ENCODE measurements around the gene AK8. TPM values are rescaled to one million over a fixed set of nuclear protein-coding genes. Genes with fewer than 3 reads are reported as not detected.
A peak's percentile ranks its signal among the peaks of the same experiment; 100 is the strongest.

AK8 gene
- total RNA-seq, 3 donors from 2014 or later (not counting 1 experiment from before 2014, with no cell fraction given) = 0.14 to 0.21 (median 0.18) TPM

- 87% methylated on average over 18 of the region's 18 CpGs for whole genome bisulfite sequencing (ENCODE audit: insufficient coverage)
- TF ChIP-seq CTCF (IDR thresholded peaks at IDR 0.05) = no peak
- Mint-ChIP-seq H3K27me3 (ENCODE audit: low read depth in 2 of 2) (no peaks in the 10 kb centered on the region), H3K4me1 (peaks cover 0 to 4% of the 10 kb centered on the region in 2 donors), H3K27ac (no peak overlapping the region), H3K9me3 (no peaks in the 10 kb centered on the region), H3K4me3 (no peak overlapping the region), H3K36me3 (peaks cover under 1% of the 10 kb centered on the region)
- Histone ChIP-seq H3K4me3 (ENCODE audit: low read length) (no peak overlapping the region), H3K27me3 (ENCODE audit: control insufficient read depth, insufficient read depth, low read length) (no peaks in the 10 kb centered on the region), H3K36me3 (ENCODE audit: control insufficient read depth, insufficient read depth, low read length) (no peaks in the 10 kb centered on the region), H3K4me1 (ENCODE audit: control insufficient read depth, insufficient read depth, low read length) (peaks cover 41% of the 10 kb centered on the region), H3K9me3 (ENCODE audit: control insufficient read depth, insufficient read depth, low read length) (no peaks in the 10 kb centered on the region), H3K27ac (ENCODE audit: low read length) (no peak overlapping the region)
- no peak for DNase-seq
- intact Hi-C loops (cut with micrococcal nuclease) = no loop called here
- ATAC-seq = peak in 1 of 3 donors; percentile 14
Measured at GRCh38 chr9:132887181-132888120, 9.4 kb upstream of the AK8 start.

- Mint-ChIP-seq H3K4me1 (peaks cover 0 to 11% of the 10 kb centered on the region in 2 donors), H3K27me3 (ENCODE audit: low read depth in 2 of 2) (no peaks in the 10 kb centered on the region), H3K4me3 (no peak overlapping the region), H3K9me3 (no peaks in the 10 kb centered on the region), H3K36me3 (no peaks in the 10 kb centered on the region), H3K27ac (no peak overlapping the region)
- Histone ChIP-seq H3K4me3 (ENCODE audit: low read length) (no peak overlapping the region), H3K36me3 (ENCODE audit: control insufficient read depth, insufficient read depth, low read length) (no peaks in the 10 kb centered on the region), H3K27ac (ENCODE audit: low read length) (no peak overlapping the region), H3K27me3 (ENCODE audit: control insufficient read depth, insufficient read depth, low read length) (no peaks in the 10 kb centered on the region), H3K4me1 (ENCODE audit: control insufficient read depth, insufficient read depth, low read length) (peaks cover 50% of the 10 kb centered on the region), H3K9me3 (ENCODE audit: control insufficient read depth, insufficient read depth, low read length) (no peaks in the 10 kb centered on the region)
- no peak for ATAC-seq
- no peak for TF ChIP-seq CTCF (IDR thresholded peaks at IDR 0.05)
- DNase-seq = no peak
- 87% methylated on average over 6 of the region's 6 CpGs for WGBS (ENCODE audit: insufficient coverage)
- intact Hi-C loops (cut with micrococcal nuclease) = no loop called here
Measured at GRCh38 chr9:132886334-132886725, 8.2 kb upstream of the AK8 start.

GRCh38 chr9:132885720-132886333 lies 7.7 kb upstream of the AK8 start:
- Mint-ChIP-seq H3K4me1 (peaks cover 0 to 11% of the 10 kb centered on the region in 2 donors), H3K4me3 (no peak overlapping the region), H3K27me3 (ENCODE audit: low read depth in 2 of 2) (no peaks in the 10 kb centered on the region), H3K36me3 (no peaks in the 10 kb centered on the region), H3K9me3 (no peaks in the 10 kb centered on the region), H3K27ac (no peak overlapping the region)
- intact Hi-C loops (cut with micrococcal nuclease) = no loop called here
- H3K9me3 ChIP-seq (ENCODE audit: control insufficient read depth, insufficient read depth, low read length) = no peaks in the 10 kb centered on the region
- no peak overlapping the region for H3K4me3 ChIP-seq (ENCODE audit: low read length)
- DNase-seq (peak in 1 of 2 donors; percentile 14), ATAC-seq (peak in 2 of 3 donors; percentile 46 to 56)
- H3K4me1 ChIP-seq (ENCODE audit: control insufficient read depth, insufficient read depth, low read length) = peaks cover 52% of the 10 kb centered on the region
- 41% methylated on average over 5 of the region's 9 CpGs for WGBS (ENCODE audit: insufficient coverage)
- H3K36me3 ChIP-seq (ENCODE audit: control insufficient read depth, insufficient read depth, low read length) = no peaks in the 10 kb centered on the region
- H3K27ac ChIP-seq (ENCODE audit: low read length) = peak overlapping the region; percentile 11
- TF ChIP-seq CTCF (IDR thresholded peaks at IDR 0.05) = no peak
- no peaks in the 10 kb centered on the region for H3K27me3 ChIP-seq (ENCODE audit: control insufficient read depth, insufficient read depth, low read length)

All from natural killer cell (primary cell).